ENCODE data around the gene WNT1.

GRCh38 chr12:48980389-48980952 is 2.3 kb downstream of the WNT1 start:
- no peak for TF ChIP-seq POLR2A (IDR thresholded peaks at IDR 0.05)
- no peak for TF ChIP-seq CTCF (IDR thresholded peaks at IDR 0.05)
- TF ChIP-seq EP300 (IDR thresholded peaks at IDR 0.05): no peak

Data from ovary (tissue), 3 donors.